Panc1 (cell line): ENCODE measurements around the gene SEMA6A. TPM values are rescaled to one million over a fixed set of nuclear protein-coding genes. Genes with fewer than 3 reads are reported as not detected.
A peak's percentile ranks its signal among the peaks of the same experiment; 100 is the strongest.

Experiments
- ATAC-seq: fragments of 200-7000 bp; cut with Tn5 transposase; 2 replicates; pipeline ENCODE4 v1.9.1; 2020; ENCODE audit warnings: mild to moderate bottlenecking, moderate library complexity
- BruUV-seq: library from RNA; stranded (reverse); fragments of 400-500 nt; replicated peaks from 2 replicates; lab custom pipeline; 2021; lab: Mats Ljungman, UMichigan
- CTCF ChIA-PET: fragments of 300-600 bp; sonication (Branson Sonifier 250); formaldehyde crosslinking; loops from one replicate; lab custom pipeline; 2022; ENCODE audit warnings: antibody characterized with exemption; lab: Charles Lee
- POLR2A ChIA-PET: fragments of 300-600 bp; sonication (Branson Sonifier 250); formaldehyde crosslinking; loops from one replicate; lab custom pipeline; 2022; ENCODE audit warnings: antibody characterized with exemption; lab: Charles Lee
- DNase-seq: peaks from one replicate; pipeline ENCODE4 v3.0.0-alpha.2; 2010; ENCODE audit warnings: low read depth, low spot score
- H3K27ac ChIP-seq: 2 replicates; pipeline ENCODE4 v1.5.1; 2011; ENCODE audit warnings: mild to moderate bottlenecking, low read length, inconsistent platforms
- H3K27me3 ChIP-seq: fragments of 200-500 bp; sonication (Bioruptor generic); 2 replicates; pipeline ENCODE4 v1.6.0; 2014; ENCODE audit warnings: low read length, inconsistent platforms; ENCODE audit not compliant: control insufficient read depth, insufficient read depth
- H3K36me3 ChIP-seq: fragments of 200-500 bp; sonication (Bioruptor generic); 2 replicates; pipeline ENCODE4 v1.5.1; 2014; ENCODE audit warnings: inconsistent platforms, mild to moderate bottlenecking, low read length, moderate library complexity; ENCODE audit not compliant: control insufficient read depth, insufficient read depth
- H3K4me1 ChIP-seq: 2 replicates; pipeline ENCODE4 v1.5.1; 2011; ENCODE audit warnings: inconsistent platforms, mild to moderate bottlenecking, low read length, moderate library complexity; ENCODE audit not compliant: control insufficient read depth, insufficient read depth
- H3K4me3 ChIP-seq, 2 experiments: 2 replicates each; pipeline ENCODE4 v1.5.1; 2011 to 2012; ENCODE audit warnings: low read depth in 2 of 2, low read length in 2 of 2, mild to moderate bottlenecking in 2 of 2, inconsistent platforms in 1 of 2, moderate library complexity in 1 of 2
- H3K9me3 ChIP-seq: fragments of 200-500 bp; sonication (Bioruptor generic); 2 replicates; pipeline ENCODE4 v1.5.1; 2014; ENCODE audit warnings: low read depth, mild to moderate bottlenecking, inconsistent platforms, low read length, moderate library complexity; ENCODE audit not compliant: control insufficient read depth, insufficient read depth
- CTCF ChIP-seq: fragments of 450-650 bp; IDR thresholded peaks from 2 replicates; pipeline ENCODE4 v1.5.1; 2017; ENCODE audit warnings: mild to moderate bottlenecking
- REST ChIP-seq, 2 experiments: IDR thresholded peaks; 2 replicates each; pipeline ENCODE4 v1.6.1; 2011 to 2012; ENCODE audit warnings: low read depth in 2 of 2, control low read depth in 1 of 2, low read length in 1 of 2, mild to moderate bottlenecking in 1 of 2, moderate library complexity in 1 of 2; ENCODE audit not compliant: insufficient read depth in 1 of 2
- TCF7L2 ChIP-seq: IDR thresholded peaks from 2 replicates; pipeline ENCODE4 v1.6.1; 2011; ENCODE audit warnings: mild to moderate bottlenecking, low read depth, low read length, inconsistent platforms
- in situ Hi-C: cut with HindIII; loops from 2 replicates; pipeline ENCODE4 v1.10.0; 2016; ENCODE audit warnings: low sequenced_read_pairs, low pct_unique_long_range_greater_than_20kb
- intact Hi-C: fragments of 100-400 bp; cut with micrococcal nuclease; formaldehyde crosslinking; loops from one replicate; pipeline ENCODE4 v1.10.0; 2022; ENCODE audit not compliant: unreplicated experiment
- total RNA-seq: library from RNA; stranded (reverse); gene quantifications from one replicate; pipeline ENCODE4 v1.2.1, GENCODE V29; 2021; ENCODE audit not compliant: unreplicated experiment

Gene SEMA6A
- total RNA-seq, 1 experiment from 2014 or later = 0.54 TPM

- ChIA-PET CTCF (interaction anchor here (0.6 kb wide), 1 partner anchor 104 kb away, joined by 9 read pairs; no protein-coding TSS in a partner anchor), POLR2A (no interaction called here)
- no peak overlapping the region for H3K27ac ChIP-seq
- H3K9me3 ChIP-seq = no peaks in the 10 kb centered on the region
- in situ Hi-C loops (no loop called here), intact Hi-C loops (loop anchor here (5.0 kb wide), 1 partner anchor 370 kb away; no protein-coding TSS in a partner anchor)
- ATAC-seq = no peak
- no peak overlapping the region for H3K4me3 ChIP-seq
- TF ChIP-seq TCF7L2 = no peak
- TF ChIP-seq CTCF = no peak
- no peak for TF ChIP-seq REST (IDR thresholded peaks at IDR 0.05; ENCODE audit: insufficient read depth in 1 of 2, low read depth in 2 of 2, low read length in 1 of 2)
- BruUV-seq = no TSS peak
- H3K4me1 ChIP-seq = peaks cover 20% of the 10 kb centered on the region
- H3K27me3 ChIP-seq = peaks cover 34% of the 10 kb centered on the region
- DNase-seq = no peak
- H3K36me3 ChIP-seq = no peaks in the 10 kb centered on the region
These were observed 2.6 kb upstream of the SEMA6A start for GRCh38 chr5:116577064-116577788.

GRCh38 chr5:116576053-116576713, 1.6 kb upstream of the SEMA6A start:
- Histone ChIP-seq H3K4me1 (peaks cover 23% of the 10 kb centered on the region), H3K36me3 (no peaks in the 10 kb centered on the region), H3K9me3 (no peaks in the 10 kb centered on the region), H3K27me3 (peaks cover 42% of the 10 kb centered on the region), H3K4me3 (peak overlapping the region; percentile 11 to 60; a peak in 3 of 4 replicates), H3K27ac (no peak overlapping the region)
- intact Hi-C loops (loop anchor here (5.0 kb wide), 1 partner anchor 371 kb away; no protein-coding TSS in a partner anchor), in situ Hi-C loops (no loop called here)
- ChIA-PET CTCF (no interaction called here), POLR2A (no interaction called here)
- DNase-seq = no peak
- no TSS peak for BruUV-seq
- ATAC-seq = peak; percentile 50
- no peak for TF ChIP-seq REST (IDR thresholded peaks at IDR 0.05; ENCODE audit: insufficient read depth in 1 of 2, low read depth in 2 of 2, low read length in 1 of 2)
- peak; percentile 92 for TF ChIP-seq CTCF
